Astrocyte of the cerebellum (primary cell): ENCODE data around the gene CCDC195.

Source experiments
- DNase-seq: peaks from one replicate; pipeline ENCODE4 v3.0.0-alpha.2; 2011; ENCODE audit warnings: low read depth
- H3K4me3 ChIP-seq: 2 replicates; pipeline ENCODE4 v1.5.1; 2011; ENCODE audit warnings: mild to moderate bottlenecking, low read depth, low read length, moderate library complexity
- CTCF ChIP-seq: IDR thresholded peaks from 2 replicates; pipeline ENCODE4 v1.5.1; 2012; ENCODE audit warnings: low read length, low read depth, moderate library complexity, mild to moderate bottlenecking; ENCODE audit errors: missing control alignments
- in situ Hi-C: cut with HindIII; loops from 2 replicates; pipeline ENCODE4 v1.10.0; 2017; ENCODE audit warnings: low sequenced_read_pairs

Gene CCDC195, protein sequence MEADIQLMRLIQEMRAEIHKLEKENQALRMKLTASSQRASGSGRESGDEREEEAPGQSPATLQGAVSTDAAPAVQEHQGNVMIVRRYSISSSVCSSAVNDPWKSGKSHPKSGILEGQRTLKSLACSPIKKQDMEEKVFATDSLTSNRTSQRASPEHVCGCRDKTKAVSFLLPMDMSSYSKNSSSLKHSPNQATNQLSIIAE

DNA sequence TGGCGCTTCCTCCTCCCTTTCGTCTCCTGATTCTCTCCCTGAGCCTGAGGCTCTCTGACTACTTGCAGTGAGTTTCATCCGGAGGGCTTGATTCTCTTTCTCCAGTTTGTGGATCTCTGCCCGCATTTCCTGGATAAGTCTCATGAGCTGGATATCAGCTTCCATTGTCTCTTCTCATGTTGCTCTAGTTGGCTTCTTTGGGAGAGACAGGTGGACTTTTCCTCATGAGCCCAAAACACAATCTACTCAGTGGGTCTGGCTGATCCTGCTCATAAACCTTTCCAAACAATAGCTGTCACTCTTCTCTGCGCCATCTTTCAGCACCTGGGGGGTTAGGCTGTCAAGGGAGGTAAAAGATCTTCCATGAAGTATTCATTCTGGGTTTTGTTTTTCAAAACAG lies at the start of gene CCDC195:
Gene CCDC195 (minus strand): TSS at position 165 of the 400 bp plus-strand sequence. CDS start 0 bp downstream, at position 165.
- TF ChIP-seq CTCF, result no peak
- no peak for DNase-seq
- in situ Hi-C loops, result no loop called here
- H3K4me3 ChIP-seq, result no peak within 1 kb of the TSS

DNA sequence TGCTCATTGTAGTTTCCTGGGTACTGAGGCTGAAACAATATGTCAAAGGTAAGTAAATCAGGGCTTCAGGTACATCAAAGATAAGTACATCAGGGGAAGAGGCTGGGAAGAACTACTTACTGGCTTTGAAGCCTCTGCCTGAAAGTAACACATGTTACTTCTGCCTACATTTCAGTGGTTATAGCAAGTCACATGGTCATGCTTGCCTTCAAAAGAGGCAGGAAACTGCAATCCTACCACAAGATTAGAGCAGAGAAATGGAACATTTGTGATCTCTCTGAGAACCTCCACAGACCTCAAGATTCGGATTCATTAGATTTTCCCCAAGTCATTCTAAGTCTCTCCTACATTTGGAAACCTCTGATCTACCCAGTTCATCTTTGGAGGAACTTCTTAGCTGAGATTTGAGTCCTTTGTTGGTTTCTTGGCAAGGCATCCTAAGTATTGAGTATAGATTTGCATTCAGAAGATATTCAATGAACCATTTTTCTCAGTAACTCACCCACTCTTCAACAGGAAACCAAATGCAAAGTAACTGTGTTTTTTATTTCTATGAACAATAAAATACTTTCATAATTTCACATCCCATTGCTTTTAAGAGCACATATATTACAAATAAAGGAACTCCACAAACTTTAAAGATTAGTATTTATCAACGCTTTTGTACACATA lies 48.5 kb upstream of the CCDC195 start:
- in situ Hi-C loops, result no loop called here
- H3K4me3 ChIP-seq, result no peak overlapping the region
- no peak for TF ChIP-seq CTCF
- no peak for DNase-seq

- no peak for DNase-seq
- H3K4me3 ChIP-seq, result no peak overlapping the region
- in situ Hi-C loops, result no loop called here
- no peak for TF ChIP-seq CTCF
Observed at GRCh38 chr2:224757934-224758548, 41.9 kb upstream of the CCDC195 start.

DNA sequence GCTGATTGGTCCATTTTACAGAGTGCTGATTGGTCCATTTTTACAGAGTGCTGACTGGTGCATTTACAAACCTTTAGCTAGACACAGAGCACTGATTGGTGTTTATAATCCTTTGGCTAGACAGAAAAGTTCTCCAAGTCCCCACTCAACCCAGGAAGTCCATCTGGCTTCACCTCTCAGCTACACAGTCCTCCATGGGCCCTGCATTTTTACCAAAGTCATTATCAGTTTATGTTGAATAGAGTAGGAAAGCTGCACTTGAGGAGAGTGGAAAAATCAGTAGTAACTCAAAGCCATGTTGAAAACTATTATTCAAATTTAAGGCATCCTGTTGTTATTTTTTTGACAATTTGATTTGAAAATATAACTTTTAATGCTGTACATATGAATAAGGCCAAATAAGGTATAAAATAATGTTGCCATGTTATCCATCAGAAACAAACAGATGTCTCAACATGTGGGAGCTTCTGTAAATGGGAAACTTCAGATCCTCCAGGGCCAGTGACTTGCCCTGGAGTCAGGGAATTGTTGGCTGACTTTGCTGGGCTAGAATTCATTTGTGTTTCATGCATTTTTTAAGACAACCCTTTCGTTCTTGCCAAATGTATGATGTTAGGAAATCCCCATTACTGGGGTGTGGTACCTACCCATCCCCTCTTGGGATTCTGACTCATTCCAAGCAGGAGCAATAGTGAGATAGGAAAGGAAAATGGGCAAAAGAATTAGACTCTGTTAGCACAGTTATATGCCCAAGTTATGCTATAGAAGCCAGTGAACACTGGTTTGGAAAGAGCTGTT lies 37.8 kb upstream of the CCDC195 start:
- H3K4me3 ChIP-seq, result no peak overlapping the region
- no peak for TF ChIP-seq CTCF
- in situ Hi-C loops, result no loop called here
- no peak for DNase-seq

DNA sequence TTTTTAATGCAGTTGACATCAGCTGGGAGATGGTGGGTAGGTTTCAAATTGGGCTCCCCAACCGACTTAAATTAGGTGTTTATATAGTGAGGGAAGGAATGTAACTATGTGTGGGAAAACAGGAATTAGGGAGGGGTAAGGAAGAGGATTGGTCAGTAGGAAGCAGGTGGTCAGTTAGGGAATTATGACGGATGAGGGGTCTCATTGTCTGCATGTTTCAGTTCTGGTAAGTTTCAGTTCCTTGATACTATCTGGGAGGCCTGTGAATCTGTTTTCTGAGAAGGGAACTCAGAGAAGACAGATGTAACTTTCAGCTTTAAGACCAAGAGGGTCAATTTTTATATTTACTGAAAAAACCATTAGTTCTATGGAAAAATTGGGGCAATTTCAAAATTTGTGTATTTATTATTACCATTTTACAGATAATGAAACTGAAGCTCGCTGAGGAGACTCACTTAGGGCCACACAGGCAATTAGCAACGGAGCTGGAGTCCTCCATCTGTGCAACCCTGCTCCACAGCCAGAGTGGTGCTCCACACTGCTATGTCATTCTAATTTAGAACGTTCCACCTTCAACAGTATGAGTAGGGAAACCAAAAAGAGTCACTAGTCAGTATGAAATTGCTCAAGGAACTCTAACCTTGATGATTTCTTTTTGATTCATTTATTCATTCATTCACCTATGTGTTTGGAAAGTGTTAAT lies 36.0 kb upstream of the CCDC195 start:
- no peak for TF ChIP-seq CTCF
- in situ Hi-C loops, result no loop called here
- DNase-seq, result no peak
- H3K4me3 ChIP-seq, result no peak overlapping the region

DNA sequence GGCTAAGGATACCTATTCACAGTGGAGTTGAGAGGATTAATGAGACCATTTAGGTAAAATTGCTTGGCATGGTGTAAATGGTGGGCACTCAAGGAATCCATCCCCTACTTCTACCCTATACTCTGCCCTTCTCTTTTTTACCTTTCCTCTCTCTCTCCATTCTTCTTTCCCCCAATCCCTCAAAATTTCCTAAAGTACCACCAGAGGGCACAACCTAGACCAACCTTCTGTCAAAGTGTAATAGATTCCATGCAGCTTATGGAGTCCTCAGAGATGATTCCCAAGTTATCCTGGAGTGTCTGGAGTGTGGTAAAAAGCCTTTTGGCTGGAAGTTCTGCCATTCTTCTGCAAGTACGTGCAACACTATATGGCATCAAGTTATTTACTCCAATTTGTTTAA lies 33.0 kb upstream of the CCDC195 start:
- in situ Hi-C loops, result no loop called here

More for the DNA sequence above, 33.0 kb upstream of the CCDC195 start:
- no peak overlapping the region for H3K4me3 ChIP-seq
- no peak for DNase-seq
- TF ChIP-seq CTCF, result peak; percentile 28
